Neural progenitor cell (in vitro differentiated cells): ENCODE measurements around the gene CTNNB1. TPM values are rescaled to one million over a fixed set of nuclear protein-coding genes. Genes with fewer than 3 reads are reported as not detected.

Experiments used
- DNase-seq: peaks from one replicate; pipeline ENCODE4 v3.0.0-alpha.2; 2016; ENCODE audit warnings: low spot score
- H2AFZ ChIP-seq: fragments of 200-600 bp; sonication (generic); replicated peaks from 2 replicates; pipeline ENCODE4 v1.6.1; 2016; ENCODE audit warnings: antibody characterized with exemption
- H3F3A ChIP-seq: fragments of 200-600 bp; sonication (generic); 2 replicates; pipeline ENCODE4 v1.6.1; 2016; ENCODE audit warnings: antibody characterized with exemption, low read depth
- H3K27ac ChIP-seq: fragments of 200-600 bp; sonication (generic); 2 replicates; pipeline ENCODE4 v1.5.1; 2016; ENCODE audit warnings: mild to moderate bottlenecking
- H3K27me3 ChIP-seq: fragments of 200-600 bp; sonication (generic); 2 replicates; pipeline ENCODE4 v1.6.1; 2016; ENCODE audit warnings: mild to moderate bottlenecking, moderate library complexity
- H3K36me3 ChIP-seq: fragments of 200-600 bp; sonication (generic); 2 replicates; pipeline ENCODE4 v1.5.1; 2016
- H3K4me1 ChIP-seq: fragments of 200-600 bp; sonication (generic); 2 replicates; pipeline ENCODE4 v1.6.1; 2016; ENCODE audit warnings: mixed run types
- H3K4me2 ChIP-seq: fragments of 200-600 bp; sonication (generic); 2 replicates; pipeline ENCODE4 v1.6.1; 2016
- H3K4me3 ChIP-seq: fragments of 200-600 bp; sonication (generic); 2 replicates; pipeline ENCODE4 v1.5.1; 2016
- H3K79me2 ChIP-seq: fragments of 200-600 bp; sonication (generic); 2 replicates; pipeline ENCODE4 v1.6.1; 2016; ENCODE audit warnings: low read depth
- H3K9ac ChIP-seq: fragments of 200-600 bp; sonication (generic); 2 replicates; pipeline ENCODE4 v1.6.1; 2016
- H3K9me3 ChIP-seq: fragments of 200-600 bp; sonication (generic); 2 replicates; pipeline ENCODE4 v1.5.1; 2016; ENCODE audit warnings: low read depth
- H4K20me1 ChIP-seq: fragments of 200-600 bp; sonication (generic); 2 replicates; pipeline ENCODE4 v1.6.1; 2016; ENCODE audit warnings: low read depth
- H3K27ac Mint-ChIP-seq: 3 replicates; pipeline ENCODE4 v1.8.0; 2021; ENCODE audit warnings: mixed read lengths
- H3K27me3 Mint-ChIP-seq: 2 replicates; pipeline ENCODE4 v1.8.0; 2022; ENCODE audit warnings: low read depth, mild to moderate bottlenecking, inconsistent platforms, moderate library complexity, mixed read lengths; ENCODE audit not compliant: insufficient read depth
- H3K36me3 Mint-ChIP-seq: 3 replicates; pipeline ENCODE4 v1.8.0; 2021; ENCODE audit warnings: mixed read lengths
- H3K4me1 Mint-ChIP-seq: 3 replicates; pipeline ENCODE4 v1.8.0; 2021; ENCODE audit warnings: mixed read lengths
- H3K4me3 Mint-ChIP-seq: 3 replicates; pipeline ENCODE4 v1.8.0; 2021; ENCODE audit warnings: mild to moderate bottlenecking, moderate library complexity, mixed read lengths
- H3K9me3 Mint-ChIP-seq: 3 replicates; pipeline ENCODE4 v1.8.0; 2020; ENCODE audit warnings: mixed read lengths
- EZH2 ChIP-seq: fragments of 200-600 bp; sonication (generic); IDR thresholded peaks from 2 replicates; pipeline ENCODE4 v1.6.1; 2017; ENCODE audit warnings: antibody characterized with exemption, mild to moderate bottlenecking, moderate library complexity
- EZH2phosphoT487 ChIP-seq: fragments of 200-600 bp; sonication (generic); IDR thresholded peaks from 2 replicates; pipeline ENCODE4 v1.6.1; 2017; ENCODE audit warnings: antibody characterized with exemption
- total RNA-seq: library from RNA; depleted of rRNA; stranded (reverse); fragments of >200 nt; gene quantifications from 2 replicates; pipeline ENCODE4 v1.2.3, GENCODE V29; 2015; ENCODE audit warnings: low replicate concordance
- TF ChIP-seq, protein P1 (sequence below): fragments of 200-600 bp; sonication (generic); IDR thresholded peaks from 2 replicates; pipeline ENCODE4 v1.5.1; 2017; ENCODE audit warnings: antibody characterized with exemption, mild to moderate bottlenecking

Gene CTNNB1
- total RNA-seq, 1 donor from 2014 or later, result 566 TPM

DNA sequence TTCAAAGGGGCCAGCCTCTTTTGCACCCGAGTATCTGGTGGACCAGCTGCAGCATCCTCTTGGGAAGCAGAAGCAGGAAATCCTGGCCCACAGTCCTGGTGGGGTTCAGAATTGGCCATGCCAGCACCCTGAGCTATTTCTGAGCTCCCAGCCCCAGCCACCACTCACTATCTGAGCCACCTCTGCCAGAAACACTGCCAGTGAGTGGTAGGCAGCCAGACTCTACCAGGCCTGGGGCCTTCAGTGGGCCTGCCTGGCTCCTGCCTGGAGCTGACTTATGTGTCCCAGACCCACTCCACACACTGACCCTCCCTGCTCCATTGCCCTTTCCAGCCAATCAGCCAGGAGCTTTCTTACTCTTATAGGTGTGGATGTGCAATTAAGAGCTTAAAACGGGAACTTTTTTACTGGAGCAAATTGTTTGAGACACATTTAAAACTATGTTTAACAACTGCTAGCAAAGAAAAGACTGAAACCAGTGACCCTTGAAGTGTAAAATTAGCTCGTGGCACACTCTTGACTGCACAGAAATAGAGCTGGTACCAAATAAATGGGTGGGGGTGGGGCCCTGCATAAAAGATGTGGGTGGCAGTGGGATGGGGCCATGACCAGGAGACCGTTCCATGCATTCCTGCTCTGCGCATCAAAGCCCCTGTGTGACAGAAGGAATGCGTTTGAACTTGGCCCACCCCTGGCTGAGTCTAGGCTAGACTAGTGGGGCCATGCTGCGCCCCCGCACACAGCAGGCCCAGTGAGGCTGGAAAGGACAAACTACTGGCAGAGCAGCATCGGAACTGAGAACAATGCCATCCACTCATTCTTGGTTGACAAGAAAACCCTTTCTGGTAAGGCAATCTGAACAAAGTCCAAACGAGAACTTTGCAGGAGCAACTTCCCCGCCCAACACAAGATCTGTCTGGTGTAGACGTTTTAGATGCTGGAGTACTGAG is 48.0 kb downstream of the CTNNB1 start:
- Mint-ChIP-seq H3K4me1 (peaks cover 26% of the 10 kb centered on the region), H3K4me3 (no peak overlapping the region), H3K36me3 (peaks cover 13% of the 10 kb centered on the region), H3K27ac (no peak overlapping the region), H3K9me3 (no peaks in the 10 kb centered on the region), H3K27me3 (peaks cover 11% of the 10 kb centered on the region)
- TF ChIP-seq EZH2 (no peak), EZH2phosphoT487 (no peak)
- TF ChIP-seq, protein P1, sequence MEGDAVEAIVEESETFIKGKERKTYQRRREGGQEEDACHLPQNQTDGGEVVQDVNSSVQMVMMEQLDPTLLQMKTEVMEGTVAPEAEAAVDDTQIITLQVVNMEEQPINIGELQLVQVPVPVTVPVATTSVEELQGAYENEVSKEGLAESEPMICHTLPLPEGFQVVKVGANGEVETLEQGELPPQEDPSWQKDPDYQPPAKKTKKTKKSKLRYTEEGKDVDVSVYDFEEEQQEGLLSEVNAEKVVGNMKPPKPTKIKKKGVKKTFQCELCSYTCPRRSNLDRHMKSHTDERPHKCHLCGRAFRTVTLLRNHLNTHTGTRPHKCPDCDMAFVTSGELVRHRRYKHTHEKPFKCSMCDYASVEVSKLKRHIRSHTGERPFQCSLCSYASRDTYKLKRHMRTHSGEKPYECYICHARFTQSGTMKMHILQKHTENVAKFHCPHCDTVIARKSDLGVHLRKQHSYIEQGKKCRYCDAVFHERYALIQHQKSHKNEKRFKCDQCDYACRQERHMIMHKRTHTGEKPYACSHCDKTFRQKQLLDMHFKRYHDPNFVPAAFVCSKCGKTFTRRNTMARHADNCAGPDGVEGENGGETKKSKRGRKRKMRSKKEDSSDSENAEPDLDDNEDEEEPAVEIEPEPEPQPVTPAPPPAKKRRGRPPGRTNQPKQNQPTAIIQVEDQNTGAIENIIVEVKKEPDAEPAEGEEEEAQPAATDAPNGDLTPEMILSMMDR, result no peak
- H3K4me1 ChIP-seq, result peaks cover 13% of the 10 kb centered on the region
- H3K27me3 ChIP-seq, result no peaks in the 10 kb centered on the region
- H3K9ac ChIP-seq, result no peak overlapping the region
- H3K4me2 ChIP-seq, result no peak overlapping the region
- H3K4me3 ChIP-seq, result no peak overlapping the region
- H3F3A ChIP-seq, result peaks cover 4% of the 10 kb centered on the region
- no peaks in the 10 kb centered on the region for H4K20me1 ChIP-seq
- no peaks in the 10 kb centered on the region for H3K9me3 ChIP-seq
- no peak overlapping the region for H2AFZ ChIP-seq
- H3K36me3 ChIP-seq, result no peaks in the 10 kb centered on the region
- H3K27ac ChIP-seq, result no peak overlapping the region
- no peaks in the 10 kb centered on the region for H3K79me2 ChIP-seq
- DNase-seq, result no peak

DNA sequence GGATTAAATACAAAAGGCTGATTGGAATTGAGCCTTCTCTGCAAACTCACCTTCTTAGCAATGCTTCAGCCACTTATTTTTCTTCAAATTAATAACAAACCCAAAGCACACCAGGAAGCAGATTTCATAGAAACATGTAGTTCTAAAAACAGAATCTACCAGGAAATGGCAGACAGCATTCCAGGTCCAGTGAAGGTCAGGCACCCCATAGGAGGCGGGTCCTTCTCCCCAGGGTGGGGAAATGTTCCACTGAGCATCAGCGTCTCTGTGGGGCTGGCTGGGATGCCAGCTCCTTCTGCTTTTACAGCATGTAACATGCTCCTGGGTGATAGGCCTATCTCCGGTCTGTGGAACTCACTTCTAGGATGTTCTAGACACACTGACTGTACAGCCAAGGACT is 49.2 kb downstream of the CTNNB1 start:
- Mint-ChIP-seq H3K27me3 (peaks cover 11% of the 10 kb centered on the region), H3K4me1 (peaks cover 26% of the 10 kb centered on the region), H3K4me3 (no peak overlapping the region), H3K36me3 (peaks cover 11% of the 10 kb centered on the region), H3K9me3 (peaks cover under 1% of the 10 kb centered on the region), H3K27ac (no peak overlapping the region)
- Histone ChIP-seq H3K36me3 (no peaks in the 10 kb centered on the region), H3K4me3 (no peak overlapping the region), H3K27me3 (no peaks in the 10 kb centered on the region), H3K4me2 (no peak overlapping the region), H3K79me2 (no peaks in the 10 kb centered on the region), H3K9me3 (no peaks in the 10 kb centered on the region), H2AFZ (no peak overlapping the region), H4K20me1 (no peaks in the 10 kb centered on the region), H3K9ac (no peak overlapping the region), H3K27ac (no peak overlapping the region), H3F3A (no peaks in the 10 kb centered on the region), H3K4me1 (peaks cover 13% of the 10 kb centered on the region)
- DNase-seq, result no peak
- TF ChIP-seq, protein P1, result no peak
- no peak for TF ChIP-seq EZH2phosphoT487
- TF ChIP-seq EZH2, result no peak

DNA sequence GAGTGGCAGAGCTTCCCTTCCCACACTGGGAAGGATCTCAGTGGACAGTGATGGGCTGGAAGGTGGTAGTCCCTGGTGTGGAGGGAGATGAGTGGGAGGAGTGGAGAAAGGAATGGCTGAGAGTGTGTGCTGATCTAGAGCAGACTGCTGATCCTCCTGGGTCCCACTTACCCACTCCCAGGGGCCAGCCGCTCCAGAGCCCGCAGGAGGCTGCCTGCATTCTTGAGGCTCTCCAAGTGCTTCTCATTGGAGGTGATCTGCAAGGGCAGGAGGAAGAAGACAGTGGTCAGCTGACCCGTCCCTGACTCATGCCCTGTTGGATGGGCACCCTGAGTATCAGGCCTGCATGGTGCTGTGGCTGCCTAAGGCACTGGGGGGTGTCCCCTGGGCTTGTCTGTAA is 50.0 kb downstream of the CTNNB1 start:
- H3K4me1 ChIP-seq, result peaks cover 13% of the 10 kb centered on the region
- no peak overlapping the region for H3K9ac ChIP-seq
- Mint-ChIP-seq H3K27me3 (peaks cover 6% of the 10 kb centered on the region), H3K36me3 (peaks cover 6% of the 10 kb centered on the region), H3K4me3 (no peak overlapping the region), H3K9me3 (peaks cover 8% of the 10 kb centered on the region), H3K27ac (no peak overlapping the region), H3K4me1 (peaks cover 26% of the 10 kb centered on the region)
- no peak overlapping the region for H3K4me3 ChIP-seq
- H3K79me2 ChIP-seq, result no peaks in the 10 kb centered on the region
- TF ChIP-seq EZH2phosphoT487 (no peak), EZH2 (no peak)
- TF ChIP-seq, protein P1, result no peak
- no peaks in the 10 kb centered on the region for H3K36me3 ChIP-seq
- no peak overlapping the region for H3K4me2 ChIP-seq
- no peaks in the 10 kb centered on the region for H3K9me3 ChIP-seq
- H3F3A ChIP-seq, result no peaks in the 10 kb centered on the region
- H3K27me3 ChIP-seq, result no peaks in the 10 kb centered on the region
- no peak for DNase-seq
- H4K20me1 ChIP-seq, result no peaks in the 10 kb centered on the region
- no peak overlapping the region for H3K27ac ChIP-seq
- no peak overlapping the region for H2AFZ ChIP-seq
